ENCODE measurements around the gene STAC2.

Gene STAC2

DNA sequence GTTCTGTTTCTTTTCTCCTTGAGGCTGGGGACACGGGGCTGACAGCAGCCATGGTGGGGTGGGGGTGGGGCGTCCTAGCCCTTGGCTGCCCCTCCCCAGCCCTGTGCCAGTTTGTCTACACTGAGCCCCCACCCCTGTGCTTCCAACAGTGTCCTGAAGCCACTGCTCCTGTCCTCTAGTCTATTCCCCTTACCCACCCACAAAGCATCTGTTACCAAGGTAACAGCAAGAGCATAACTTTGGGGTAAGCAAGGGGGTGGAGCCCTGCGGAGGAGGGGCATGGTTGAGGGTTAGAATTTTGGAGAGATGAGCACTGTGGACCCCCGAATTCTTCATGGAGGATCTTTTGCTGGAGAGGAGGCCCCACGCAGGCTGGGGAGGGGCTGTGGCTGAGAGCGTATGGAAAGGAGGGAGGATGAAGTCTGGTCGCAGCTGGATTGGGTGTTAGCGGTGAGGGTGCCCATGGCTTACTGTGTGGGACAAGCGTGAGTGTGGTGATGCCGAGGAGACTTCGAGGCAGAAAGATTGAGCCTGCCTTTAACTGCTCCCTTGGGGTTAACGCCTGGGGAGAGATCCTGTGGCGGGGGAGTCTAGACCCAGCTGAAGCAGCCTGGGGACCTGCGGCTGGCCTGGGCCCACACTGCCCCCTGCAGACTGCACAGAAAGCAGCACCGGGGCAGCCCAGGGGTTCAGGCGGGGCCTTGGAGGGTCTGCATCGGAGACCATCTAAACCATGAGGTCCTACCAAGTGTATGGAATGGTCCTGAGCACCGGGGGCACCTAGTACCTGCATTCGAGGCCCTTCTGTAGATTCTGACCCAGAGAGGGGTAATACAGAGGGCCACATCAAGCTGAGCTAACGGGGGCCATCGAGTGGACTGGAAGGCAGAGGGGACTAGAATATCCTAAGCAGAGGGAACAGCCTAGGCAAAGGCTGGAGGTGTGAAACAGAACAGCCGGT, 6.1 kb upstream of the STAC2 start:
- DNase-seq, result peak; percentile 58 to 80 (median 66)

DNA sequence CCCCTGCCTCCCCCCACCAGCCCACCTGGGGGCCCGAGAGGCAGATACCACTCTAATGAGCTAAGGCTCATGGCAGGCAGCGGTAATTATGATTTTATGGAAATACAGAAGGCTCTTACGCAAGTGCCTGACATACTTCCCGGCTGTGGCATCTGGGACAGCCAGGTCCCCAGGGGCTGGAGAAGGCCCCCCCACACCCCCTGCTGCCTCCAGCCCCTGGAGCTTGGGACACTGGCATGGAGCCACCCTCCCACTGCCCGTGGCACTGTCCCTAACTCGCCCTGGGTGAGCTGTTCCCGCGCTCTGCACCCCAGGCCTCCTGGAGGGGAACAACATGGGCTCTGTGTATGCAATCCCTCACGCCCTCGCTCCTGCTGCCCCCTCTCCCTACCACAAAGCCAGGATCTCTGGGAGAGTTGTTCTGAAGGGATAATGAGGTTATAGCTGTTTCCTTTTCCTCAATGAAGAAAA, 5.4 kb upstream of the STAC2 start:
- peak in 2 of 3 donors; percentile 43 to 55 for DNase-seq

GRCh38 chr17:39230361-39230760, 4.6 kb upstream of the STAC2 start:
- no peak for DNase-seq

GRCh38 chr17:39229274-39229913, 3.6 kb upstream of the STAC2 start:
- peak in 1 of 3 donors; percentile 42 for DNase-seq

GRCh38 chr17:39227364-39227919, 1.7 kb upstream of the STAC2 start:
- DNase-seq, result peak in 1 of 3 donors; percentile 21

DNA sequence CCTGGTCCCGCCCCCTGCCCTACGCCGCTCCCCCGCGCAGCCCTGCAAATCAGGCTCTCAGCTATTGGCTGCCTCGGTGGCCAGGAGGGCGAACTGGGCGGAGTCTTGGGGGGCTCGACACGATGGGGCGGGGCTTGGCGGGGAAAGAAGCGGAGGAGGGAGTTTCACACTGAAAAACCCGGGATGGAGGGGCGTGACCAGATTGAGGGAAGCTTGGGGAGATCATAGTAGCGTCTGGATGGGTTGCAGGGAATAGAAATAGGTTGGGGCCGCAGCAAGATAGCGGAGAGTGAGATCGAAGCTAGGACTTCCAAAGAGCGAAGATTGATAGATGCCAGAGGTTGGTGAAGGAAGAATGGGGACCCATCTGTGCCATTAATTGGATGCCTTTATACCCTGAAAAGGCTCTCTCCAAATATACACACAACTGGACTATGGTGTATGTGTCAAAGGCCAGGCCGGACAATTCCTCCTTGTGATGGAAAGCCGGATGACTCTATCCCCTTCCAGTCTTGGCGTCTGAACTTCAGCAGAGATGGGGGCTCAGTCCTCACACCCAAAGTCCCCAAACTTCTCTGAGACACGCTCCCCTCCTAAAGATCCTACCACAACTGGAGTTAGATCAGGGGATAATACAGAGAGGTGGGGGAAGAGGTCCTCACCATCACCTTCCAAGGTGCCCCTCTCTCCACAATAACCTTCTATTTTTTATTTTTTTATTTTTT, 376 bp upstream of the STAC2 start:
- peak; percentile 48 to 71 (median 49) for DNase-seq

DNA sequence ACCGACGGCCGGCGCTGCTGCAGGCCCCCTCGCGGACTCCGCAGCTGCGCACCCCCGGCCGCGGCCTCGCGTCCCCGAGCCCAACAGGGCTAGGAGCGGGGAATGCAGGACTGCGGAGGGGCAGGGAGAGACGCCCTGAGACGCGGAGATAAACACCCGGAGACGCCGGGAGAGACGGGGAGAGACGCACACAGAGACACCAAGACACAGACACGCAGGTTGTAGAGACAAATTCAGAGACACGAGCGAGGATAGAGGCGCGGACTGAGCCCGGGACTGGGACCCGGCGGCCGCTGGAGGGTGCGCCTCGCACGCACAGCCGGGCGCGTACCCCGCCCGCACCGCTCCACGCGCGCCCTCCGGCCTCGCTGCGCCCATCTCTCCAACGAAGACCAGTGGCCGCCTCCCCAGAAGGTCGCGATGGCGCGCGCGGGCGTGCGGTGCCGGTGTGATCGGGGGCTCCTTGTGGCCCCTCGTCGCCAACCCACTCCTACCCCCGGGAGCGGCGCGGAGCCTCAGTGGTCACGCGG, 902 bp downstream of the STAC2 start:
- peak in 1 of 3 donors; percentile 43 for DNase-seq

GRCh38 chr17:39223907-39224777, 1.6 kb downstream of the STAC2 start:
- DNase-seq, result no peak

DNA sequence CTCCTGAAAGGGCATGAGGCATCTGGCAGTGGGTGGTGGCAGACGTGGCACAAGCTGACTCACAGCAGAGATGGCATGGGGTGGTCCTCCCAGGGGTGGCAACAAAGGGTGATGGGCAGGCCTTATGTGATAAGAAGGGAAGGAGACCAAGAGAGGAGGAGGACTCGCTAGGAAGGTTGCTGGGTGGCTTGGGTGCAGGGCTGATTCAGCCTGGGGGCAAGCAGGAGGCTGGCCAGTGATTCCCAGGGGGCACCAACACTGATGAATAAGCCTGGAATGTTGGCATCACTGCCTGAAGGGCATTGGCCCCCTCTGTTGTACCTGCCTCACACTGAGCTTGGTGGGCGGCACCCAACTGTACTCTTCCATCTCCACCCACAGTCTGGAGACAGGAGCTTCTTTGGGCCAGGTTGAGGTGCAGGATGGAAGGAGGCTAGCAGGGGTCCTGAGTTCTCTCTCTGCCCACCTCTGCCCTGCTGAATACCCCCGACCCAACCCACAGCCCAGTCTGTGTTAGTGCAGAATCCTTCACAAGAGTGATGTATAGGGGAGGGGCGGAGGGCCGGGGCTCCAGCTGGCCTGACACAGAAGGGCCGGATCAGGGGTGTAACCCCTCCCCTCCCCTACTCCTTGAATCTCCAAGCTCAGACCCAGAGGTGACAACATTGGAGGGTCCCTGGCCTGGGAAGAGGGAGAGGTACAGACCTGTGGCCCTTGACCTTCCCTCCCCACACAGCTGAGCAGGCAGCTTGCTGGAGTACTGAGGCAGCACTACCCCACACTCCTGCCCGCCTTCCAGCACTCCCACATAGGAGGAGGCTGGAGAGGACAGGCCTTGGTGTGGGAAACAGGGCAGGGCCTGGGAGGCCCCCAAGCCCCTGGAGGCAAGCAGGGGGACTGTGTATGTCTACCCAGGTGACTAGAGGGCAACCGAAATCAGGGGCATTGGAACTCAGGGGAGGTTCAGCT, 2.6 kb downstream of the STAC2 start:
- peak in 2 of 3 donors; percentile 39 to 43 for DNase-seq

DNA sequence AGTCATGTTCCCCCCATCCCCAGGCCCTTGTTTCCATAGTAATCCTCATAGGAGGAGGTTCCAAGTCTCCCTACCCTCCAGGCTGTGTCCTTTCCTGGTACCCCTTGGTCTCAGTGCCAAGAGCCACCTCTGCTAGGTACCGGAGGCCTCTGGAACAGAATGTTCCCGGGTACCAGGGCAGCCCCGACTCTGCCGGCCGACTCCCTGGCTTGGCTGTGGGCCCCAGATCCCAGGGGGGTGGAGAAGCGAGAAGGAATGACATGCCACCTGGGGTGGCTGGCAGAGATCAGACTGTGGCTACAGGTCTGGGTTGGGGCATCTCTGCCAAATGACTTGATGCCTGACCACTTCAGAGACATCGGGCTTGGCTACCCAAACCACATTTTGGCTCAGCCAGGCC, 3.6 kb downstream of the STAC2 start:
- DNase-seq, result no peak

DNA sequence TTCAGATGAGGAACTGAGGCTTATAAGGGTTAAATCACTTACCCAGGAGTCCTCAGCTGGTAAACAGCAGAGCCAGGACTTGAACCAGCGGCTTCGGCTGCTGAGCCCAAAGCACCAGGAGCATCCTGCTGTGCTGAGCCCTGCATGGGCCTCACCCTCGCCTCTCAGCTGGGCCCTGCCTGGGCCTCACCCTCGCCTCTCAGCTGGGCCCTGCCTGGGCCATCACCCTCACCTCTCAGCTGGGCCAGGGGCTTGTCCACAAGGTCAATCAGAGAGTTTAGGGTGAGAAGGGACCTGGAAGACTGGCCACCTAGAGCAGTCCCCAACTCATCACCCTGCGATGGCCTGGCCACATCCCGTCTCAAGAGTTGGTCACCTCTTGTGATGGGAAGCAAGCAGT, 4.2 kb downstream of the STAC2 start:
- DNase-seq, result no peak

DNA sequence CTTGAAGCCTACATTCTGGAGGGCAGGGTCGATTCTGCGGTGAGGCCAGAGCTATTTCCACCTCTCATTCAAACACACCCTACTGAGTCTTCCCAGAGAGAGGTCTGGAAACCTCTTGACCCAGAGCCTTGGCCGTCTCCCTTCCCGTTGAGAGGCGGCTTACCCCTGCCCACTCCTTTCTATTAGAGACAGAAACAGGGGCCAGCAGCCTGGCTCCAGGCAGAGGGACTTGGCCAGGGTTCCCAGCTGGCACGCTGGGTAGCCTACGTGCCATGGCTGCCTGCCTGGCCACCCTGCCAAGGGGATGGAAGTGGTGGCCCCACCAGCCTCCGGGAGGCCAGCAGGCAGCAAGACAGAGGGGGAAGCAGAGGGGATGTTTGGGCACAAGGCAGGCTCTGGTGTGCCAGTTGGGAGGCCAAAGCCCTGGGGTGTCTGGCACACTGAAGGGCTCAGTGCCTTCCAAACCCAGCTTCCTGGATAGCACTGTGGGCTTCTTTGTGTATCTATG, 6.0 kb downstream of the STAC2 start:
- no peak for DNase-seq

DNA sequence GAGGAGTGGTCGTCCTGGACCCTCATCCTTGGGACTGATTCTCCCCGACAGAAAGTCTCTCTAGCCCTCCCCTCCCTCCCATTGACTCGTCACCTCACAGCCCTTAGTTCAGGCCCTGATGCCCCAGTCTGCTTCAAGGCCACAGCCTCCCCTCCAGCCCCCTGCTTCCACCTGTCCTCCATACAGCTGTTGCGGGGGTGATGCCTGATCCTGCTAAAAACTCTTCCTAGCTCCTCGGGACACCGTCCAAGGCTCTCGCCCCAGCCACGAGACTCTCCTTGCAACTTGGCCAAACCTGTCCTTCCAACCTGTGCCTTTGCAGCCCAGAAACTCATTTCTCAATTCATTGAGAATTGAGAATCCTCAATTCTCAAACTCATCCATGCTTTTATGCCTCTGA, 6.8 kb downstream of the STAC2 start:
- DNase-seq, result no peak

DNA sequence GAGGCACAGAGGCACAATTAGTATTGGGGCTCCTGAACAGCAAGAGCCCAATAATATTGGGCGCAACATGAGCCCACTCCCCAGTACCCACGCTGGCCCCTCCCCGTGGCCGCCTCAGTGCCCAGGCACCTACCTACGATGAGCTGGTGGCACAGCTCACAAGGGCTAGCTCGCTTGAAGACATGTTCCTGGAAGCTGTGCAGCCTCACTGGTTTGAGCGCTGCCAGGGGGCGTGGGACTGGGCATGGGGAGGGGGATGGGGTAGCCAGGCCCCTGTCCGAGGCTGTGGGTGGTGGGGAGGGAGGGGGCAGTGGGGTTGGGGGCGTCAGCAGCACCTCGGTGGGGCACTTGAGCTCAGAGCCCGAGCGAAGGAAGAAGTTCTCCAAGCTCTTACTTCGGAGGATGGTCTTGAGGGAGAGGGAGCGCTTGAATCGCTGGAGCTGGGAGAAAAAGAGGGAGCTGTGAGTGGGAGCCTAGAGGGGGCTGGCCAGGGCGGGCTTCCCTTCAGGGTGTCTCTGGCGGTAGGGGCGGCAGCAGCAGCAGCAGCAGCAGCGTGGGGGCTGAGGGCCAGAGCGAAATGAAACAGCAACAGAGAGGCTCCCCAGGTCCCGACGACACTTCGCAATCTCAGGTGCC, 7.9 kb downstream of the STAC2 start:
- no peak for DNase-seq

GRCh38 chr17:39213852-39214251, 11.9 kb downstream of the STAC2 start:
- no peak for DNase-seq

DNA sequence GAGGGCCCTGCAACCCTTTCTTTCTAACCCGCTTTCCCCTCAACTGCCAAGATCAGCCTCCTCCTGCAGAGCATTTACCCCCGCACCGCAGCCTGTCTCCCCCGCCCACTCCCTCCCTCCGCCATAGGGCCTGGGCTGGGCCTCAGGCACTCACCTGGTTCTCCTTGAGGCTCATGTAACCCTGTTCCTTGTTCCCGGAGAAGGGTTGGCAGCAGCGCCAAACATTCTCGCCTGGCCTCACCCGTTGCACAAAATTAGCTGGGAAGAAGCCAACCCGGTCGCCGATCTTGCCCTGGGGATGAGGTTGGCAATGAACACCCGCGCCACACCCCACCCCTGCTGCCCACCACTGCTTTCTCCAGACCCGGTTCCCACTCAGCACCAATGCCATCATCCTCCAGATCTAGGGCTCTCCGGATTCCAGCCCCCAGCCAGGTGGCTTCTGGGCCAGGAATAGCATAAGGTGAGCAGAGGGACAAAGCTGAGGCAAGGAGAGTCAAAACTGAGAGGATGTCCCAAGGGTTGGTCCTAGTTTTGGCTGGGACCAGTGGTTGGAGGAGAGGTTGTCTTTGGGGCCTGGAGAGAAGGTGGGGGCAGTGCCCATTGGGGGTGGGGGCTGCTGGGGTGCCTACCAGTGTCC, 12.8 kb downstream of the STAC2 start:
- no peak for DNase-seq

DNA sequence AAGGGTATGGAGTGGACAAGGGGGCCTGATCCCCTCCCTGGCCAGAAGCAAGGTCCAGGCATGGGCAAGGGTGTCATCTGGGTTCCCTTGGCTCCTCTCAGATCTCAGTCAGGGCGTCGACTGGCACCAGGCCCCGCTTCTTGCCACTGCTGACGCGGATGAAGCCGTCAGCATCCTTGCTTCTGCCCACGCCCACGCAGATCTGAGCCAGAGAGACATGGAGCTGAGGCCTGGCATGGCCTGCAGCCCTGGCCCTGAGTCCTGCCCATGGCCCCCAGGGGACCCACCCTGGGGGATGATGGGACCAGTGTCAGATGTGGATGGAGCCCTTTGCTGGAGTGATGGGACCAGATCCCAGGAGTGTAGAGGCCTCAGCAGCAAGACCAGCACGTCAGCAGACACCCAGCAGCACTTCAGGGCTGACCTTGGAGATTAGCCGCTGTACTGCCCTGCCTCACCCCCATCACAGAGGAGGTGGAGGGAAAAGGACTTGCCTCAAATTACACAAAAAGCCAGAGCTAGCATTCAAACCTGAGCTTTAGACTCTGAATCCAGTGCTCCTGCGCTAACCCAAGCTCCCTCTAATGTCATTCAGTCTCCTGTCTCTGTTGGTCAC, 13.4 kb downstream of the STAC2 start:
- DNase-seq, result peak in 2 of 3 donors; percentile 37 to 62

- no peak for DNase-seq
These were observed 15.7 kb downstream of the STAC2 start for GRCh38 chr17:39210093-39210434.
